Tibial nerve (tissue), 3 donors: ENCODE data around the gene NUP133.

Source experiments
- POLR2A ChIP-seq, 2 donors: fragments of 450-650 bp; IDR thresholded peaks; one replicate each; pipeline ENCODE4 v1.6.1; 2017; ENCODE audit warnings: antibody characterized with exemption in 2 of 2, mild to moderate bottlenecking in 2 of 2, moderate library complexity in 2 of 2
- TF ChIP-seq, protein P1 (sequence below), 5 experiments: fragments of 200-600 bp in 3 of 5; fragments of 450-650 bp in 2 of 5; sonication (generic) in 3 of 5; IDR thresholded peaks; one replicate each; pipeline ENCODE4 v1.5.1; 2016 to 2019; ENCODE audit warnings: antibody characterized with exemption in 5 of 5, mild to moderate bottlenecking in 3 of 5, moderate library complexity in 2 of 5

DNA sequence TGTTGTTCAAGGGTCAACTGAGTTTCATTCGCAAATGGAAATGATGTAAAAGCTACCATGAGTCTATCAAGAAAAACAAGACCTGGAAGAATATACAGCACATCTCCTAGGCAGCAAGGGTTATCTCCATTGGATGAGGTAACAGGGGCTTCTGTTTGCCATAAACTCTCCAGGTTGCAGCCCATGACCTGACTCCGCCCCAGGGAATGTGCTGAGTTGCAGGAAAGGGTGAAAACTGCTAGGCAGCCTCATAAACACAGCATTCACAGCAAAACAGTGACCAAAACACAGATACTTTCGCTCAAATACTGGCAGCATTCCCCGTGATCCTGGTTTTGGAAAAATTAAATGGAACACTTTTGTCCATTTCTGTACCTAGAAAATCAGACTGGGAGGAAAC lies 54.1 kb downstream of the NUP133 start:
- TF ChIP-seq, protein P1, sequence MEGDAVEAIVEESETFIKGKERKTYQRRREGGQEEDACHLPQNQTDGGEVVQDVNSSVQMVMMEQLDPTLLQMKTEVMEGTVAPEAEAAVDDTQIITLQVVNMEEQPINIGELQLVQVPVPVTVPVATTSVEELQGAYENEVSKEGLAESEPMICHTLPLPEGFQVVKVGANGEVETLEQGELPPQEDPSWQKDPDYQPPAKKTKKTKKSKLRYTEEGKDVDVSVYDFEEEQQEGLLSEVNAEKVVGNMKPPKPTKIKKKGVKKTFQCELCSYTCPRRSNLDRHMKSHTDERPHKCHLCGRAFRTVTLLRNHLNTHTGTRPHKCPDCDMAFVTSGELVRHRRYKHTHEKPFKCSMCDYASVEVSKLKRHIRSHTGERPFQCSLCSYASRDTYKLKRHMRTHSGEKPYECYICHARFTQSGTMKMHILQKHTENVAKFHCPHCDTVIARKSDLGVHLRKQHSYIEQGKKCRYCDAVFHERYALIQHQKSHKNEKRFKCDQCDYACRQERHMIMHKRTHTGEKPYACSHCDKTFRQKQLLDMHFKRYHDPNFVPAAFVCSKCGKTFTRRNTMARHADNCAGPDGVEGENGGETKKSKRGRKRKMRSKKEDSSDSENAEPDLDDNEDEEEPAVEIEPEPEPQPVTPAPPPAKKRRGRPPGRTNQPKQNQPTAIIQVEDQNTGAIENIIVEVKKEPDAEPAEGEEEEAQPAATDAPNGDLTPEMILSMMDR (IDR thresholded peaks at IDR 0.05): no peak
- TF ChIP-seq POLR2A (IDR thresholded peaks at IDR 0.05): no peak
